H1 (cell line): ENCODE results near the gene LRFN3. TPM values are rescaled to one million over a fixed set of nuclear protein-coding genes. Genes with fewer than 3 reads are reported as not detected.

Source experiments
- ASH2L ChIP-seq: fragments of 200-600, 300-600 bp; sonication (generic); IDR thresholded peaks from one replicate; pipeline ENCODE4 v1.7.1; 2017; ENCODE audit warnings: low read length
- BCL11A ChIP-seq, 2 experiments: IDR thresholded peaks; one replicate each; pipeline ENCODE4 v1.6.1; 2011; ENCODE audit warnings: low read depth in 2 of 2, low read length in 2 of 2, mild to moderate bottlenecking in 2 of 2
- BRCA1 ChIP-seq: IDR thresholded peaks from 2 replicates; pipeline ENCODE4 v1.6.1; 2012; ENCODE audit warnings: low read depth, low read length, improper control_type of control experiment
- HDAC2 ChIP-seq, 2 experiments: fragments of 300-600 bp in 1 of 2; sonication (generic) in 1 of 2; IDR thresholded peaks; 2 replicates each; pipeline ENCODE4 v1.6.1; 2011 to 2012; ENCODE audit warnings: low read depth in 2 of 2, low read length in 2 of 2, mild to moderate bottlenecking in 2 of 2, moderate library complexity in 2 of 2, borderline replicate concordance in 1 of 2, inconsistent platforms in 1 of 2
- RXRA ChIP-seq: IDR thresholded peaks from 2 replicates; pipeline ENCODE4 v1.6.1; 2011; ENCODE audit warnings: low read depth, mild to moderate bottlenecking, low read length, moderate library complexity; ENCODE audit not compliant: insufficient read depth
- polyA plus RNA-seq, 7 experiments: library from polyadenylated mRNA; depleted of rRNA in 3 of 7; stranded (reverse) in 5 of 7; unstranded in 2 of 7; fragments of >200 nt in 5 of 7; fragments of 200-250 nt in 2 of 7; gene quantifications; 1 replicate in 5 of 7; 2 replicates in 1 of 7; 4 replicates in 1 of 7; pipeline versions ENCODE4 v1.2.1 to v1.2.3, GENCODE V29; 2011 to 2013; ENCODE audit warnings: missing spikeins in 2 of 7, mixed read lengths in 2 of 7
- total RNA-seq: library from RNA; stranded (reverse); fragmentation: NEBNext Ultra II Directional; extraction: Animal tissue kit (Norgen Biotek cat#: 25700); gene quantifications from 2 replicates; pipeline ENCODE4 v1.2.1, GENCODE V29; 2021

Gene LRFN3
- total and polyA plus RNA-seq, 2 of the 8 experiments (the other 6 are each of a cell fraction or from before 2014, with no cell fraction given): 4.6 to 16.8 TPM

DNA sequence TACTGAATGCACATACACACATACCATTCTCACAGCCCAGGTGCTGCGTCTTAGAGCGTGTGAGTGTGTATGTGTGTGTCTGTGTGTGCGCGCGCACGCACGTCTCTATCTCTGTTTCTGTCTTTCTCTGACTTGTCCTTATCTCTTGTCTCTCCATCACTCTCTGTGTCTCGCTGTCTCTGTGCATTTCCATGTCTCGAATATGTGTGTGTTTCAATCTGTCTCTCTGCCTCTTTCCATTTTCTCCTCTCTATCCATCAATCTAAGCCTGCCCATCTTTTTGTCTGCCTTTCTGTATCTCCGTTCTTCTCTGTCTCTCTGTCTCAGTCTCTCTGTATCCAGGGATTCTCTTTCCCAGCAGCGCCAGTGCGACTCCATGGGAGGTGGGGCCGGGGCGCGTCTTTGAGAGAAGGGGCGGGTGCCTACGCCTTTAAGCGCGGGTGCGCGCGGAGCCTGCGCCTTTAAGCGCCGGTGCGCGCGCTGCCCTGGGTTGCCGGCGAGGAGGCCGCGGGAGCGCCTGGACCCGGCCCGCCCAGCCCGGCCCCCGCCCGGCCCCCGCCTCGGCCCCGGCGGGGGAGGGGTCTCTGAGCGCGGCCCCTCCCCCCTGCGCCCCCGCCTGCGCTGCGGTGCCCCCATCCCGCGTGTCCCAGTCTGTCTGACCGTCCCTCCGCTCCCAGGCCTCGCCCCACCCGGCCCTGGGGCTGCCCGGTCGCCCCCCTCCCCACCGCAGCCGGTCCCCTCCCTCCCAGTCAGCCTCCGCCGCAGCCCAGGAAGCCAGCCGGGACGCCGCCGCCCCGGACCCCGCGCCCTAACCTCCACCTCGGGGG is at the start of gene LRFN3 (continued):
- no peak for TF ChIP-seq BRCA1
- no peak for TF ChIP-seq BCL11A (IDR thresholded peaks at IDR 0.05; ENCODE audit: low read depth in 2 of 2, low read length in 2 of 2)
- no peak for TF ChIP-seq RXRA
- peak; percentile 8 for TF ChIP-seq ASH2L
- TF ChIP-seq HDAC2 (IDR thresholded peaks at IDR 0.05; ENCODE audit: borderline replicate concordance in 1 of 2, low read depth in 2 of 2, low read length in 2 of 2): no peak
